HCT116 (cell line): Measurements from ENCODE around the gene EIF5A2. TPM values are rescaled to one million over a fixed set of nuclear protein-coding genes. Genes with fewer than 3 reads are reported as not detected.

Experiments
- ATAC-seq: fragments of 200-7000 bp; cut with Tn5 transposase; 2 replicates; pipeline ENCODE4 v1.9.1; 2020; ENCODE audit warnings: mild to moderate bottlenecking, moderate library complexity
- BruUV-seq: library from RNA; stranded (reverse); fragments of 400-500 nt; replicated peaks from 2 replicates; lab custom pipeline; 2021; lab: Mats Ljungman, UMichigan
- CTCF ChIA-PET: fragments of 300-600 bp; sonication (Branson Sonifier 250); formaldehyde crosslinking; loops from one replicate; lab custom pipeline; 2021; ENCODE audit warnings: antibody characterized with exemption; lab: Charles Lee
- POLR2A ChIA-PET: fragments of 300-600, 350-600 bp; sonication (Branson Sonifier 250); formaldehyde crosslinking; loops from one replicate; lab custom pipeline; 2021; ENCODE audit warnings: antibody characterized with exemption; lab: Charles Lee
- RAD21 ChIA-PET, 2 experiments: fragments of 300-600 bp; sonication (Branson Sonifier 250); formaldehyde crosslinking; loops; one replicate each; lab custom pipeline; 2023; ENCODE audit warnings: low total read pairs in 2 of 2; ENCODE audit not compliant: uncharacterized antibody in 2 of 2, unreplicated experiment in 2 of 2, low non-redundant PET in 1 of 2; lab: Charles Lee
- DNase-seq: peaks from one replicate; pipeline ENCODE4 v3.0.0-alpha.2; 2010; ENCODE audit warnings: low read depth, low spot score
- H2AFZ ChIP-seq: fragments of 200-600 bp; shearing (Covaris generic), sonication (generic); 2 replicates; pipeline ENCODE4 v1.6.1; 2017; ENCODE audit warnings: low read depth, mixed run types, mixed read lengths, antibody characterized with exemption, low read length; ENCODE audit not compliant: poor library complexity, severe bottlenecking
- H3K27ac ChIP-seq: 2 replicates; pipeline ENCODE4 v1.5.1; 2012; ENCODE audit warnings: low read depth, low read length
- H3K27me3 ChIP-seq: fragments of 200-600 bp; sonication (generic); 2 replicates; pipeline ENCODE4 v1.6.1; 2016; ENCODE audit warnings: mixed run types, low read length, mixed read lengths; ENCODE audit not compliant: insufficient read depth
- H3K36me3 ChIP-seq, 2 experiments: fragments of 200-500 bp in 1 of 2; fragments of 200-600 bp in 1 of 2; sonication (Bioruptor generic) in 1 of 2; sonication (generic) in 1 of 2; 2 replicates each; pipeline versions ENCODE4 v1.5.1 to v1.6.1; 2014 to 2016; ENCODE audit warnings: low read length in 2 of 2, inconsistent platforms in 1 of 2, mixed read lengths in 1 of 2, mixed run types in 1 of 2; ENCODE audit not compliant: insufficient read depth in 2 of 2, control insufficient read depth in 1 of 2
- H3K4me1 ChIP-seq, 2 experiments: fragments of 200-600 bp in 1 of 2; sonication (generic) in 1 of 2; 2 replicates each; pipeline versions ENCODE4 v1.5.1 to v1.6.1; 2012 to 2017; ENCODE audit warnings: low read length in 2 of 2, inconsistent platforms in 1 of 2, mild to moderate bottlenecking in 1 of 2, mixed read lengths in 1 of 2, mixed run types in 1 of 2, moderate library complexity in 1 of 2; ENCODE audit not compliant: insufficient read depth in 2 of 2, control insufficient read depth in 1 of 2
- H3K4me2 ChIP-seq: fragments of 200-600 bp; sonication (generic); 2 replicates; pipeline ENCODE4 v1.6.1; 2017; ENCODE audit warnings: mixed run types, low read length, mixed read lengths
- H3K4me3 ChIP-seq, 2 experiments: fragments of 200-600 bp in 1 of 2; sonication (generic) in 1 of 2; replicated peaks in 1 of 2; 2 replicates each; pipeline ENCODE4 v1.5.1; 2011 to 2016; ENCODE audit warnings: low read length in 2 of 2, control low read depth in 1 of 2, low read depth in 1 of 2, mild to moderate bottlenecking in 1 of 2, mixed read lengths in 1 of 2, mixed run types in 1 of 2
- H3K79me2 ChIP-seq: fragments of 200-600 bp; sonication (generic); 2 replicates; pipeline ENCODE4 v1.6.1; 2017; ENCODE audit warnings: mild to moderate bottlenecking, mixed run types, low read length, moderate library complexity, mixed read lengths; ENCODE audit not compliant: insufficient read depth
- H3K9ac ChIP-seq: fragments of 200-600 bp; sonication (generic); 2 replicates; pipeline ENCODE4 v1.6.1; 2016; ENCODE audit warnings: low read length, mixed read lengths
- H3K9me2 ChIP-seq: fragments of 200-600 bp; sonication (generic), shearing (Covaris generic); 2 replicates; pipeline ENCODE4 v1.6.1; 2017; ENCODE audit warnings: mixed run types, mild to moderate bottlenecking, moderate library complexity; ENCODE audit not compliant: insufficient read depth
- H3K9me3 ChIP-seq, 2 experiments: fragments of 200-500 bp in 1 of 2; fragments of 200-600 bp in 1 of 2; sonication (Bioruptor generic) in 1 of 2; sonication (generic) in 1 of 2; 2 replicates each; pipeline ENCODE4 v1.6.1; 2014 to 2017; ENCODE audit warnings: low read length in 2 of 2, mixed read lengths in 2 of 2, inconsistent platforms in 1 of 2, low read depth in 1 of 2, mild to moderate bottlenecking in 1 of 2, mixed run types in 1 of 2, moderate library complexity in 1 of 2; ENCODE audit not compliant: control insufficient read depth in 1 of 2, insufficient read depth in 1 of 2
- H4K20me1 ChIP-seq: fragments of 200-600 bp; sonication (generic), shearing (Covaris generic); 2 replicates; pipeline ENCODE4 v1.6.1; 2017; ENCODE audit warnings: mixed run types, mild to moderate bottlenecking, moderate library complexity; ENCODE audit not compliant: insufficient read depth
- ATF3 ChIP-seq: IDR thresholded peaks from 2 replicates; pipeline ENCODE4 v1.6.1; 2012
- CBX3 ChIP-seq: IDR thresholded peaks from 2 replicates; pipeline ENCODE4 v1.6.1; 2012; ENCODE audit warnings: low read depth
- CEBPB ChIP-seq: IDR thresholded peaks from 2 replicates; pipeline ENCODE4 v1.6.1; 2012; ENCODE audit warnings: low read depth
- CTCF ChIP-seq, 3 experiments: fragments of 200-600 bp in 1 of 3; sonication (generic) in 1 of 3; IDR thresholded peaks in 2 of 3; conservative IDR thresholded peaks in 1 of 3; 2 replicates each; pipeline ENCODE4 v1.5.1; 2012 to 2017; ENCODE audit warnings: low read depth in 2 of 3, low read length in 2 of 3, antibody characterized with exemption in 1 of 3, borderline replicate concordance in 1 of 3, control low read depth in 1 of 3, mild to moderate bottlenecking in 1 of 3, mixed read lengths in 1 of 3, mixed run types in 1 of 3, moderate library complexity in 1 of 3; ENCODE audit not compliant: insufficient read depth in 1 of 3
- ELF1 ChIP-seq: IDR thresholded peaks from 2 replicates; pipeline ENCODE4 v1.6.1; 2012; ENCODE audit warnings: low read depth, borderline replicate concordance
- EZH2 ChIP-seq: fragments of 200-600 bp; sonication (generic); IDR thresholded peaks from 2 replicates; pipeline ENCODE4 v1.6.1; 2017; ENCODE audit warnings: antibody characterized with exemption, mixed run types
- EZH2phosphoT487 ChIP-seq: fragments of 200-600 bp; IDR thresholded peaks from 2 replicates; pipeline ENCODE4 v1.6.1; 2018; ENCODE audit warnings: antibody characterized with exemption, borderline replicate concordance
- FOSL1 ChIP-seq: IDR thresholded peaks from 2 replicates; pipeline ENCODE4 v1.6.1; 2012; ENCODE audit warnings: low read depth
- MAX ChIP-seq: IDR thresholded peaks from 2 replicates; pipeline ENCODE4 v1.6.1; 2012
- POLR2A ChIP-seq: IDR thresholded peaks from 2 replicates; pipeline ENCODE4 v1.7.0; 2011; ENCODE audit warnings: borderline replicate concordance; ENCODE audit not compliant: insufficient read depth, insufficient read length; ENCODE audit errors: extremely low read depth
- POLR2AphosphoS5 ChIP-seq: IDR thresholded peaks from 2 replicates; pipeline ENCODE4 v1.6.1; 2011; ENCODE audit warnings: mild to moderate bottlenecking, low read depth, low read length, moderate library complexity
- SIN3A ChIP-seq: IDR thresholded peaks from 2 replicates; pipeline ENCODE4 v1.6.1; 2012; ENCODE audit warnings: low read depth
- SP1 ChIP-seq: IDR thresholded peaks from 2 replicates; pipeline ENCODE4 v1.6.1; 2012; ENCODE audit warnings: low read depth
- SRF ChIP-seq: IDR thresholded peaks from 2 replicates; pipeline ENCODE4 v1.6.1; 2012; ENCODE audit warnings: low read depth
- TCF7L2 ChIP-seq: IDR thresholded peaks from 2 replicates; pipeline ENCODE4 v1.7.0; 2011; ENCODE audit warnings: borderline replicate concordance, inconsistent platforms; ENCODE audit not compliant: insufficient read depth, insufficient read length; ENCODE audit errors: extremely low read depth
- ZBTB33 ChIP-seq: IDR thresholded peaks from 2 replicates; pipeline ENCODE4 v1.6.1; 2011; ENCODE audit warnings: mild to moderate bottlenecking, low read length, moderate library complexity; ENCODE audit not compliant: insufficient replicate concordance; ENCODE audit errors: extremely low read depth
- intact Hi-C: fragments of 100-400 bp; cut with micrococcal nuclease; formaldehyde crosslinking; loops from 2 replicates; pipeline ENCODE4 v1.10.0; 2022
- total RNA-seq: library from RNA; stranded (reverse); gene quantifications from one replicate; pipeline ENCODE4 v1.2.1, GENCODE V29; 2021; ENCODE audit not compliant: unreplicated experiment

EIF5A2 gene
- total RNA-seq, 1 experiment from 2014 or later: 19.4 TPM

- H3K9me3 ChIP-seq: peaks cover 0 to 5% of the 10 kb centered on the region in 2 experiments; a peak in 1 of 4 replicates
- H3K9ac ChIP-seq: no peak overlapping the region
- CTCF ChIA-PET: no interaction called here
- H3K36me3 ChIP-seq: no peaks in the 10 kb centered on the region
- RAD21 ChIA-PET: no interaction called here
- ATAC-seq: no peak
- H3K4me1 ChIP-seq: no peaks in the 10 kb centered on the region
- no peaks in the 10 kb centered on the region for H3K79me2 ChIP-seq
- intact Hi-C loops: no loop called here
- POLR2A ChIA-PET: no interaction called here
- no peaks in the 10 kb centered on the region for H3K27me3 ChIP-seq
- no peak overlapping the region for H2AFZ ChIP-seq
- no peaks in the 10 kb centered on the region for H4K20me1 ChIP-seq
- H3K4me2 ChIP-seq: no peak overlapping the region
- no peak for DNase-seq
- no peaks in the 10 kb centered on the region for H3K9me2 ChIP-seq
- no peak overlapping the region for H3K27ac ChIP-seq
- H3K4me3 ChIP-seq: no peak overlapping the region
- BruUV-seq: no TSS peak
- TF ChIP-seq SP1 (no peak), EZH2 (no peak), FOSL1 (no peak), SRF (no peak), ELF1 (no peak), MAX (no peak), TCF7L2 (no peak), CEBPB (no peak)
Observed at GRCh38 chr3:170844377-170844776, 64.1 kb downstream of the EIF5A2 start.

- RAD21 ChIA-PET: no interaction called here
- Histone ChIP-seq H3K27ac (no peak overlapping the region), H4K20me1 (no peaks in the 10 kb centered on the region), H3K4me1 (no peaks in the 10 kb centered on the region), H3K9ac (no peak overlapping the region), H3K9me3 (peaks cover 0 to 5% of the 10 kb centered on the region in 2 experiments; a peak in 1 of 4 replicates), H3K9me2 (no peaks in the 10 kb centered on the region), H3K4me2 (no peak overlapping the region), H2AFZ (no peak overlapping the region), H3K79me2 (no peaks in the 10 kb centered on the region), H3K27me3 (peaks cover 2% of the 10 kb centered on the region; the same call in 1 of the 2 replicates), H3K36me3 (no peaks in the 10 kb centered on the region), H3K4me3 (no peak overlapping the region)
- intact Hi-C loops: no loop called here
- DNase-seq: no peak
- POLR2A ChIA-PET: interaction anchor here (1.5 kb wide), 1 partner anchor 25 kb away, joined by 3 read pairs; no protein-coding TSS in a partner anchor
- CTCF ChIA-PET: interaction anchor here (0.6 to 1.2 kb wide), 2 partner anchors 8 to 427 kb away, joined by 4 read pairs; no protein-coding TSS in a partner anchor
- no peak for ATAC-seq
- no TSS peak for BruUV-seq
- no peak for TF ChIP-seq TCF7L2
- TF ChIP-seq ATF3: no peak
- TF ChIP-seq SP1: no peak
- no peak for TF ChIP-seq ELF1
- TF ChIP-seq ZBTB33: no peak
- no peak for TF ChIP-seq SIN3A
- TF ChIP-seq EZH2: no peak
- TF ChIP-seq EZH2phosphoT487: no peak
- TF ChIP-seq POLR2AphosphoS5: no peak
- TF ChIP-seq CEBPB: no peak
- no peak for TF ChIP-seq POLR2A
- no peak for TF ChIP-seq CBX3
- TF ChIP-seq CTCF (IDR thresholded peaks at IDR 0.05 in 2 of 3, conservative IDR thresholded peaks at IDR 0.05 in 1 of 3; ENCODE audit: borderline replicate concordance in 1 of 3, insufficient read depth in 1 of 3, low read depth in 2 of 3, low read length in 2 of 3): no peak
Observed at GRCh38 chr3:170840291-170840859, 68.1 kb downstream of the EIF5A2 start.
